Parathyroid adenoma (tissue), 2 donors: ENCODE measurements around the gene TSNAX.

Source experiments
- H2AFZ ChIP-seq: fragments of 300-600 bp; sonication (generic); one replicate; pipeline ENCODE4 v1.7.0; 2017; ENCODE audit warnings: antibody characterized with exemption, mild to moderate bottlenecking
- H3K27ac ChIP-seq: fragments of 300-600 bp; sonication (generic); one replicate; pipeline ENCODE4 v1.7.0; 2017
- H3K27me3 ChIP-seq: fragments of 300-600 bp; sonication (generic); one replicate; pipeline ENCODE4 v1.7.0; 2017; ENCODE audit warnings: low read length; ENCODE audit not compliant: control insufficient read depth, insufficient read depth
- H3K36me3 ChIP-seq: fragments of 300-600 bp; sonication (generic); one replicate; pipeline ENCODE4 v1.7.0; 2017; ENCODE audit warnings: low read length; ENCODE audit not compliant: control insufficient read depth, insufficient read depth
- H3K4me1 ChIP-seq: fragments of 300-600 bp; sonication (generic); one replicate; pipeline ENCODE4 v1.7.0; 2017; ENCODE audit warnings: control low read depth
- H3K4me2 ChIP-seq: fragments of 300-600 bp; sonication (generic); one replicate; pipeline ENCODE4 v1.7.0; 2017; ENCODE audit warnings: low read length
- H3K4me3 ChIP-seq: fragments of 300-600 bp; sonication (generic); one replicate; pipeline ENCODE4 v1.7.0; 2017; ENCODE audit warnings: low read depth, low read length
- H3K79me2 ChIP-seq: fragments of 300-600 bp; sonication (generic); one replicate; pipeline ENCODE4 v1.7.0; 2017; ENCODE audit warnings: control low read depth
- H3K9ac ChIP-seq: fragments of 300-600 bp; sonication (generic); one replicate; pipeline ENCODE4 v1.7.0; 2017; ENCODE audit warnings: mild to moderate bottlenecking
- H3K9me3 ChIP-seq: fragments of 300-600 bp; sonication (generic); one replicate; pipeline ENCODE4 v1.7.0; 2017; ENCODE audit warnings: low read length; ENCODE audit not compliant: control insufficient read depth
- TF ChIP-seq, protein P1 (sequence below): fragments of 300-600 bp; sonication (generic); IDR thresholded peaks from one replicate; pipeline ENCODE4 v1.7.0; 2017; ENCODE audit warnings: antibody characterized with exemption, mild to moderate bottlenecking
- donor health status: primary hyperparathyroidism.

The TSNAX gene

DNA sequence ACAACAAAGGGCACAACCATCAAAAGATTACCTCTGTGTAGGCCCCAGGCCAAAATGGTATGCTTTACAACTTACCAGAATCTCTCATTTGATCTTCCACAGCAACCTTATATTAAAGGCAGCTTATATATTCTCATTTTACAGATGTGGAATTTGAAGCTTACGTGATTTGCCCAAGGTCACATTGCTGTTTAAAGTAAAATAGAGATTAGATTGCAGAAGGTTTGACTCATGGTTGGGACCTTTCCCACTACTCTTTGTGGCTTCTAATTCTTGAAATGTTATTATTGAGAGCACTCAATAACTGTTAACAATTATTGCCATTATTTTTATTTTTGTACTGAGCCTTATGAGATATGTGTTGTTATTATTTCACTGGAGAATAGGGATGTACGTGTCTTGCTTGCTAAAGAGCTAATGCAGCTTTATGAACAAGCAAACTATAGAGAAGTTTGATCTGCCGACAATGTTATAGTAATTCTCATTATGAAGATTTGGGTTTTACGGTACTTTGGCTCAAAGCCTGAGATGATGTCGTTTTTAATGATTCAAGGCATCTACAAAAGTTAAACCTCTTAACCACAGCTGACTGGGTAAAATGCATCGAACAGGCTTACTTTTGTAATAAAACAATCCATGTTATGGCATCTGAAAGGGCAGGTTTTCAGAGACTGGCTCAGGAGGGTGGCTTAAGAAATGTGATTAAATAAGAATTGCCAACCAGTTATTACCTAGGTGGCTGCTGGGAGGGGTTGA lies 43.3 kb upstream of the TSNAX start:
- Histone ChIP-seq H3K4me1 (no peaks in the 10 kb centered on the region), H3K9me3 (no peaks in the 10 kb centered on the region), H3K9ac (no peak overlapping the region), H3K4me3 (no peak overlapping the region), H3K36me3 (no peaks in the 10 kb centered on the region), H3K27ac (no peak overlapping the region), H2AFZ (no peak overlapping the region), H3K27me3 (no peaks in the 10 kb centered on the region), H3K79me2 (no peaks in the 10 kb centered on the region), H3K4me2 (no peak overlapping the region)
- TF ChIP-seq, protein P1, sequence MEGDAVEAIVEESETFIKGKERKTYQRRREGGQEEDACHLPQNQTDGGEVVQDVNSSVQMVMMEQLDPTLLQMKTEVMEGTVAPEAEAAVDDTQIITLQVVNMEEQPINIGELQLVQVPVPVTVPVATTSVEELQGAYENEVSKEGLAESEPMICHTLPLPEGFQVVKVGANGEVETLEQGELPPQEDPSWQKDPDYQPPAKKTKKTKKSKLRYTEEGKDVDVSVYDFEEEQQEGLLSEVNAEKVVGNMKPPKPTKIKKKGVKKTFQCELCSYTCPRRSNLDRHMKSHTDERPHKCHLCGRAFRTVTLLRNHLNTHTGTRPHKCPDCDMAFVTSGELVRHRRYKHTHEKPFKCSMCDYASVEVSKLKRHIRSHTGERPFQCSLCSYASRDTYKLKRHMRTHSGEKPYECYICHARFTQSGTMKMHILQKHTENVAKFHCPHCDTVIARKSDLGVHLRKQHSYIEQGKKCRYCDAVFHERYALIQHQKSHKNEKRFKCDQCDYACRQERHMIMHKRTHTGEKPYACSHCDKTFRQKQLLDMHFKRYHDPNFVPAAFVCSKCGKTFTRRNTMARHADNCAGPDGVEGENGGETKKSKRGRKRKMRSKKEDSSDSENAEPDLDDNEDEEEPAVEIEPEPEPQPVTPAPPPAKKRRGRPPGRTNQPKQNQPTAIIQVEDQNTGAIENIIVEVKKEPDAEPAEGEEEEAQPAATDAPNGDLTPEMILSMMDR, result no peak

DNA sequence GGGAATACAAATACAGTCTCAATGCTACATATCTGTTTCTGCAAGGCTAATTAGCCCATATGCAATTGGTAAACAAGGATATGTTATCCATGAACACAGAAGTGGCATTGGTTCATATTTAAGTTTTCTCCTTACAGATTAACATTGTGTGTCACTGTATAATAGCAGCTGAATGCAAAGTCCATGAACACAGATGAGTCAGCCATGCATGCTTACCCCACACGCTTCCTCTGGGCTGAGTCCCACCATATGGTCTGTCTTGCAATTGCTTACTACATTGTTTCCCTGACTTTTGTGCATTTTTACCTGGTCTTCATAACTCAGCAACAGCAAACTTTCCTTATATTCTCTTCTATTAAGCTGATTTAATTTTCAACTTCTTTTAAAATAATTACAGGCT lies 41.5 kb upstream of the TSNAX start:
- Histone ChIP-seq H3K4me3 (no peak overlapping the region), H3K9me3 (no peaks in the 10 kb centered on the region), H3K36me3 (no peaks in the 10 kb centered on the region), H3K27me3 (no peaks in the 10 kb centered on the region), H3K4me1 (no peaks in the 10 kb centered on the region), H2AFZ (no peak overlapping the region), H3K4me2 (no peak overlapping the region), H3K27ac (no peak overlapping the region), H3K79me2 (no peaks in the 10 kb centered on the region), H3K9ac (no peak overlapping the region)
- TF ChIP-seq, protein P1, result no peak

DNA sequence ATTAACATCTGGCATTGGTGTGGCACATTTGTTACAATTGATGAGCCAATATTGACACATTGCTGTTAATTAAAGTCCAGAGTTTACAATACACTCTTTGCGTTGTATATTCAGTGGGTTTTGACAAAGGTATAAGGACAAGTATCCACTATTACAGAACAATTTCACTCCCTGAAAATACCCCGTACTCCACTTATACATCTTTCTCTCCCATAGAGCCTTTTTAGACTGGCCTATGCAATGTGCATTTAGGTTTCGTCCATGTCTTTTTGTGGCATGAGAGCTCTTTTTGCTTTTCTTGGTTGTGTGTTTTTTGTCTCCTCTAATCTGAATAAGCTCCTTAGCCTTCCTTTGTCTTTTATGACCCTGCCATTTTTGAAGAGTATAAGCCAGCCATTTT lies 40.6 kb upstream of the TSNAX start:
- no peak overlapping the region for H3K4me3 ChIP-seq
- H3K4me2 ChIP-seq, result no peak overlapping the region
- no peak overlapping the region for H3K9ac ChIP-seq
- no peaks in the 10 kb centered on the region for H3K79me2 ChIP-seq
- H2AFZ ChIP-seq, result no peak overlapping the region
- H3K36me3 ChIP-seq, result no peaks in the 10 kb centered on the region
- no peak overlapping the region for H3K27ac ChIP-seq
- H3K4me1 ChIP-seq, result no peaks in the 10 kb centered on the region
- TF ChIP-seq, protein P1, result no peak
- H3K9me3 ChIP-seq, result no peaks in the 10 kb centered on the region
- H3K27me3 ChIP-seq, result no peaks in the 10 kb centered on the region

DNA sequence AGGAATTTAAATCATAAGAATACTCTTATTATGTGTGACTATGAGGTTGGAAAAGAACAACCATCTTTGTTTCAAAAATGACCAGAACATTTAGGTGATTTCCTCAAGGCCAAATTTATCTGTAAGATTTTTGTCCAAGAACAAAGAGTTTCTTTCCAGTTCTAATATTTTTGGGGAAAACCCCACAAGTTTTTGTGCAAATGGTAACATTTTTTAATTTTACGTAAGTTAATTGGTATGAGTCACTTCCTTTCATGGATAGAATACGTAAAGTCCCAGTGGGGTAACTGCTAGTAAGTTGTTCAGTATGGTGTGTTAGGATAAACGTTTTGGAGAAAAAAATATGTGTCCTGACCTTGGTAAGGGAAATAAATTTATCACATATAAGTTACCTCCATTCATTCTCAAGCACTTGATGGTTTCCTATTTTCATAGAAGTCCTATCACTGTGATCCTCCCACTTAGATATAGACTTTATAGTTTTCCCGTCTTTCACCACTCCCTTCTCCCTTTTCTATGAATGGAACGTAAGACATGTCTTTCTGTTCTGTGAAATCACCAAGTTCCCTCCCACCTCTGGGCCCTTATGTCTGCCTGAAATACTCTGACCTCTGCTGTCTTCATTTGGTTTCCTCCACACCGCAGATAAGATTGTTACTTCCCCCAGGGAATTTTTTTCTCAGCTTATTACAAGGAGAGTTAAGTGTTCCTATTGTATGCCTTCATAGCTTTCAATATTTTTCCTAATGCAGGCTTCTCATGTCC lies 34.9 kb upstream of the TSNAX start:
- no peaks in the 10 kb centered on the region for H3K36me3 ChIP-seq
- H3K79me2 ChIP-seq, result no peaks in the 10 kb centered on the region
- H2AFZ ChIP-seq, result no peak overlapping the region
- H3K4me2 ChIP-seq, result no peak overlapping the region
- no peak overlapping the region for H3K4me3 ChIP-seq
- no peaks in the 10 kb centered on the region for H3K4me1 ChIP-seq
- no peak overlapping the region for H3K9ac ChIP-seq
- H3K9me3 ChIP-seq, result no peaks in the 10 kb centered on the region
- TF ChIP-seq, protein P1, result no peak
- H3K27me3 ChIP-seq, result no peaks in the 10 kb centered on the region
- H3K27ac ChIP-seq, result no peak overlapping the region
